ENCODE data around the gene TGFBR3L.
A peak's percentile ranks its signal among the peaks of the same experiment; 100 is the strongest.

GRCh38 chr19:7916103-7916954 is 1.7 kb downstream of the TGFBR3L start:
- TF ChIP-seq CTCF (IDR thresholded peaks at IDR 0.05): peak; percentile 32
- no peak for TF ChIP-seq ZFX (IDR thresholded peaks at IDR 0.05; ENCODE audit: borderline replicate concordance)

Measured in 22Rv1 (cell line).